K562 (cell line): ENCODE results near the gene CD164L2. TPM values are rescaled to one million over a fixed set of nuclear protein-coding genes. Genes with fewer than 3 reads are reported as not detected.

Source experiments
- BCLAF1 ChIP-seq, 2 experiments: fragments of 450-650 bp in 1 of 2; IDR thresholded peaks; 2 replicates each; pipeline ENCODE4 v1.6.1; 2011 to 2017; ENCODE audit warnings: low read depth in 2 of 2, antibody characterized with exemption in 1 of 2, borderline replicate concordance in 1 of 2, low read length in 1 of 2, mild to moderate bottlenecking in 1 of 2, mixed read lengths in 1 of 2; ENCODE audit not compliant: control insufficient read depth in 1 of 2
- BDP1 ChIP-seq: IDR thresholded peaks from 3 replicates; pipeline ENCODE4 v1.6.1; 2011; ENCODE audit not compliant: insufficient read length, insufficient read depth
- BRCA1 ChIP-seq, 2 experiments: fragments of 450-650 bp in 1 of 2; sonication (generic) in 1 of 2; formaldehyde crosslinking in 1 of 2; IDR thresholded peaks; 2 replicates each; pipeline versions ENCODE4 v1.5.0 to v1.6.1; 2017 to 2020; ENCODE audit warnings: mild to moderate bottlenecking in 1 of 2, missing genetic modification reagents in 1 of 2
- DEAF1 ChIP-seq: fragments of 450-650 bp; formaldehyde crosslinking; IDR thresholded peaks from 2 replicates; pipeline ENCODE4 v1.4.0; 2020; ENCODE audit warnings: mild to moderate bottlenecking, moderate library complexity
- LCOR ChIP-seq: sonication (generic); formaldehyde crosslinking; IDR thresholded peaks from 2 replicates; pipeline ENCODE4 v1.8.0; 2022; ENCODE audit warnings: mild to moderate bottlenecking, missing genetic modification reagents
- MBD2 ChIP-seq: sonication (generic); IDR thresholded peaks from 2 replicates; pipeline ENCODE4 v1.6.1; 2016; ENCODE audit warnings: low read depth, borderline replicate concordance
- OTX1 ChIP-seq: fragments of 450-650 bp; formaldehyde crosslinking; IDR thresholded peaks from 2 replicates; pipeline ENCODE4 v1.4.0; 2022; ENCODE audit warnings: mild to moderate bottlenecking
- RBFOX2 ChIP-seq: fragments of 200-400 bp; formaldehyde crosslinking; IDR thresholded peaks from 2 replicates; pipeline ENCODE4 v1.6.1; 2017; ENCODE audit warnings: low read depth, mild to moderate bottlenecking, low read length, moderate library complexity
- SMARCC2 ChIP-seq: fragments of 450-650 bp; IDR thresholded peaks from 2 replicates; pipeline ENCODE4 v1.6.1; 2017; ENCODE audit warnings: antibody characterized with exemption, moderate library complexity, mild to moderate bottlenecking, low read depth
- TEAD4 ChIP-seq, 2 experiments: sonication (generic) in 1 of 2; formaldehyde crosslinking in 1 of 2; IDR thresholded peaks; 2 replicates each; pipeline versions ENCODE4 v1.6.1 to v1.8.0; 2012 to 2022; ENCODE audit warnings: borderline replicate concordance in 1 of 2, inconsistent platforms in 1 of 2, low read length in 1 of 2, mild to moderate bottlenecking in 1 of 2, missing genetic modification reagents in 1 of 2
- THRB ChIP-seq: fragments of 450-650 bp; formaldehyde crosslinking; conservative IDR thresholded peaks from 2 replicates; pipeline ENCODE4 v1.4.0; 2022; ENCODE audit warnings: mild to moderate bottlenecking, missing genetic modification characterization
- XRCC5 ChIP-seq: fragments of 200-400 bp; formaldehyde crosslinking; IDR thresholded peaks from 2 replicates; pipeline ENCODE4 v1.6.1; 2017; ENCODE audit warnings: low read depth, mild to moderate bottlenecking, low read length
- ZNF384 ChIP-seq: IDR thresholded peaks from 2 replicates; pipeline ENCODE4 v1.6.1; 2012; ENCODE audit warnings: low read depth, low read length, improper control_type of control experiment
- polyA plus RNA-seq, 8 experiments: library from polyadenylated mRNA; depleted of rRNA in 4 of 8; stranded (reverse) in 5 of 8; unstranded in 3 of 8; fragments of >200 nt; fragmentation: Nextera tagmentation in 2 of 8; fragmentation: Illumina TruSeq in 1 of 8; extraction: Ambion mirVana in 2 of 8; extraction: Trizol in 1 of 8; gene quantifications; 2 replicates each; pipeline versions ENCODE4 v1.2.1 to v1.2.3, GENCODE V29; 2011 to 2014; ENCODE audit warnings: inconsistent platforms in 1 of 8, missing spikeins in 1 of 8
- total RNA-seq, 7 experiments: library from RNA; depleted of rRNA in 6 of 7; stranded (reverse); fragments of >200 nt in 6 of 7; fragmentation: Illumina TruSeq in 2 of 7; extraction: Trizol in 2 of 7; gene quantifications; 2 replicates each; pipeline versions ENCODE4 v1.2.1 to v1.2.3, GENCODE V29; 2011 to 2021; ENCODE audit warnings: low replicate concordance in 1 of 7

Gene CD164L2
- total and polyA plus RNA-seq, 9 of the 15 experiments (the other 6 are each of a cell fraction or from before 2014, with no cell fraction given): 0.08 to 0.92 (median 0.38) TPM; not detected in 1

GRCh38 chr1:27395441-27396195 is 12.5 kb upstream of the CD164L2 start (continued):
- TF ChIP-seq SMARCC2: no peak
- TF ChIP-seq OTX1: no peak
- peak; percentile 54 for TF ChIP-seq RBFOX2
- peak; percentile 90 for TF ChIP-seq LCOR (CRISPR knock-in tag)
- 0 out of 4 replicates have a peak, but pooled peaks of 1 of the 2 experiments have one; percentile 34 for TF ChIP-seq BCLAF1 (IDR thresholded peaks at IDR 0.05; ENCODE audit: borderline replicate concordance in 1 of 2, control insufficient read depth in 1 of 2, low read depth in 2 of 2, low read length in 1 of 2)
- TF ChIP-seq TEAD4 (IDR thresholded peaks at IDR 0.05; ENCODE audit: low read length): peak; percentile 51
- no peak for TF ChIP-seq TEAD4 (CRISPR knock-in tag; IDR thresholded peaks at IDR 0.05; ENCODE audit: borderline replicate concordance)
- TF ChIP-seq BRCA1 (IDR thresholded peaks at IDR 0.05): no peak
- no peak for TF ChIP-seq BRCA1 (CRISPR knock-in tag; IDR thresholded peaks at IDR 0.05)
- TF ChIP-seq ZNF384: peak; percentile 99
- peak; percentile 89 for TF ChIP-seq DEAF1 (CRISPR knock-in tag)
- TF ChIP-seq MBD2: no peak
- no peak for TF ChIP-seq THRB
- peak; percentile 92; the same call in 1 of the 2 replicates for TF ChIP-seq XRCC5
- TF ChIP-seq BDP1: no peak
